ENCODE data around the gene TMEM179. TPM values are rescaled to one million over a fixed set of nuclear protein-coding genes. Genes with fewer than 3 reads are reported as not detected.

The TMEM179 gene
- polyA plus RNA-seq, 1 donor from 2014 or later, result 20.3 TPM

GRCh38 chr14:104624939-104625338, 20.4 kb upstream of the TMEM179 start:
- TF ChIP-seq CTCF (IDR thresholded peaks at IDR 0.05; ENCODE audit: poor library complexity, severe bottlenecking) (no peak), SMC3 (conservative IDR thresholded peaks at IDR 0.05; ENCODE audit: poor library complexity) (no peak), MXI1 (conservative IDR thresholded peaks at IDR 0.05; ENCODE audit: poor library complexity, severe bottlenecking) (no peak), EP300 (conservative IDR thresholded peaks at IDR 0.05; ENCODE audit: poor library complexity, severe bottlenecking) (no peak), EZH2 (IDR thresholded peaks at IDR 0.05; ENCODE audit: borderline replicate concordance, insufficient read depth, low read length, poor library complexity, severe bottlenecking) (no peak), RAD21 (conservative IDR thresholded peaks at IDR 0.05) (no peak), REST (IDR thresholded peaks at IDR 0.05; ENCODE audit: borderline replicate concordance) (no peak), TAF1 (IDR thresholded peaks at IDR 0.05; ENCODE audit: low read depth) (no peak), POLR2AphosphoS5 (IDR thresholded peaks at IDR 0.05) (no peak)
- H3K4me2 ChIP-seq (ENCODE audit: low read length), result no peak overlapping the region
- H3K9ac ChIP-seq (ENCODE audit: low read length), result no peak overlapping the region
- H3K36me3 ChIP-seq (ENCODE audit: insufficient read depth, low read length), result no peaks in the 10 kb centered on the region
- no peak overlapping the region for H3K4me3 ChIP-seq (ENCODE audit: low read length)
- H3F3A ChIP-seq (ENCODE audit: insufficient read depth, low read length, poor library complexity, severe bottlenecking), result no peaks in the 10 kb centered on the region
- H3K9me2 ChIP-seq (ENCODE audit: insufficient read depth, low read length), result no peaks in the 10 kb centered on the region
- peaks cover 5% of the 10 kb centered on the region for H3K9me3 ChIP-seq (ENCODE audit: low read length)
- no peaks in the 10 kb centered on the region for H3K27me3 ChIP-seq (ENCODE audit: insufficient read depth, low read depth, low read length)
- no peaks in the 10 kb centered on the region for H4K20me1 ChIP-seq (ENCODE audit: insufficient read depth)
- no peak overlapping the region for H2AFZ ChIP-seq (ENCODE audit: low read depth, low read length)
- no peaks in the 10 kb centered on the region for H3K79me2 ChIP-seq (replicated peaks; ENCODE audit: insufficient read depth, low read length)
- no peak overlapping the region for H3K27ac ChIP-seq (ENCODE audit: low read length)

- TF ChIP-seq MXI1 (conservative IDR thresholded peaks at IDR 0.05; ENCODE audit: poor library complexity, severe bottlenecking) (no peak), RAD21 (conservative IDR thresholded peaks at IDR 0.05) (no peak), SMC3 (conservative IDR thresholded peaks at IDR 0.05; ENCODE audit: poor library complexity) (no peak), TAF1 (IDR thresholded peaks at IDR 0.05; ENCODE audit: low read depth) (no peak), EP300 (conservative IDR thresholded peaks at IDR 0.05; ENCODE audit: poor library complexity, severe bottlenecking) (no peak), POLR2AphosphoS5 (IDR thresholded peaks at IDR 0.05) (no peak), REST (IDR thresholded peaks at IDR 0.05; ENCODE audit: borderline replicate concordance) (no peak), CTCF (IDR thresholded peaks at IDR 0.05; ENCODE audit: poor library complexity, severe bottlenecking) (no peak), EZH2 (IDR thresholded peaks at IDR 0.05; ENCODE audit: borderline replicate concordance, insufficient read depth, low read length, poor library complexity, severe bottlenecking) (no peak)
Observed at GRCh38 chr14:104614126-104614812, 9.7 kb upstream of the TMEM179 start.

More at GRCh38 chr14:104614126-104614812, 9.7 kb upstream of the TMEM179 start:
- no peak overlapping the region for H3K9ac ChIP-seq (ENCODE audit: low read length)
- no peaks in the 10 kb centered on the region for H3K9me3 ChIP-seq (ENCODE audit: low read length)
- H3K27me3 ChIP-seq (ENCODE audit: insufficient read depth, low read depth, low read length), result peaks cover 3% of the 10 kb centered on the region
- no peak overlapping the region for H3K4me3 ChIP-seq (ENCODE audit: low read length)
- H2AFZ ChIP-seq (ENCODE audit: low read depth, low read length), result no peak overlapping the region
- H3F3A ChIP-seq (ENCODE audit: insufficient read depth, low read length, poor library complexity, severe bottlenecking), result no peaks in the 10 kb centered on the region
- no peaks in the 10 kb centered on the region for H3K9me2 ChIP-seq (ENCODE audit: insufficient read depth, low read length)
- H4K20me1 ChIP-seq (ENCODE audit: insufficient read depth), result no peaks in the 10 kb centered on the region
- no peak overlapping the region for H3K4me2 ChIP-seq (ENCODE audit: low read length)
- no peaks in the 10 kb centered on the region for H3K79me2 ChIP-seq (replicated peaks; ENCODE audit: insufficient read depth, low read length)
- no peaks in the 10 kb centered on the region for H3K36me3 ChIP-seq (ENCODE audit: insufficient read depth, low read length)
- H3K27ac ChIP-seq (ENCODE audit: low read length), result no peak overlapping the region

Measured in neural cell (in vitro differentiated cells).